Measurements from ENCODE around the gene C1QTNF6. TPM values are rescaled to one million over a fixed set of nuclear protein-coding genes. Genes with fewer than 3 reads are reported as not detected.

The C1QTNF6 gene
- total and polyA plus RNA-seq, 2 donors (not counting 3 experiments of a cell fraction or from before 2014, with no cell fraction given): 20.2 to 27.6 TPM

DNA sequence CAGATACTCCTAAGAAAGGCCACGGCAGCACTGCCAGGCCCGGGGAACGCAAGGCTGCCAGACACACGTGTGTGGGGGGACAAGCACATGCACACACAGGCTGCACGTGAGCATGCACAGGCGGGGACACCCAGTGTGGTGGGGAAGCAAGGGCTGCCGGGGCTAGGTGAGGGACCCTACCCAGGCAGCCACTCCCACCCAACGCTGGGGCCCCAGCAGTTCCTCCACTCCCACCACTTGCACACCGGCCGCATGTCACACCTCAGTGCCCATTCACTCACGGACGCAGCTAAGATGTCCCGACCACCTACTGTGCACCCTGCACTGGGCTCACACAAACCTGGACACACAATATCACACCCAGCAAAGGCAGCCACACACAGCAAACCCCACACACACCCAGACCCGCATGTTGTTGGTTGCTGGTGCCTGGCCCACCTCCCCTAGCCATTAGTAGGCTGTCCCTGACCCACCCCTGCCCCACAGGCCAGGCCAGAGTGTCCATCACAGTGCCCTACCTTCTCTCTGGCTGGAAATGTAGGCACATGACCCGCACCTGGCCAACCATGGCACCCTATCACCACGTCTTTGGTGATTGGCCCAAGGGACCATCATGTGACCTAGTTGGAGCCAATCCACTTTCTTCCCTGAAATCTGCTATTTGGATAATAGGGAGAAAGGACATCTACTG lies 15.5 kb upstream of the C1QTNF6 start:
- intact Hi-C loops (cut with micrococcal nuclease) (no loop called here), dilution Hi-C loops (cut with MboI; ENCODE audit: extremely low pct_ligation_motif_present, low sequenced_read_pairs) (no loop called here)
- Histone ChIP-seq H2AFZ (ENCODE audit: low read depth, low read length) (no peak overlapping the region), H4K20me1 (replicated peaks; ENCODE audit: control insufficient read depth, extremely low read depth, insufficient read depth, low read length) (no peaks in the 10 kb centered on the region), H3K9ac (replicated peaks; ENCODE audit: extremely low read depth, insufficient read depth, low read length) (no peak overlapping the region), H3K9me3 (replicated peaks; ENCODE audit: control insufficient read depth, insufficient read depth, low read length) (no peaks in the 10 kb centered on the region), H3K27ac (ENCODE audit: insufficient read depth, low read depth, low read length) (no peak overlapping the region), H3K27me3 (ENCODE audit: control insufficient read depth in 2 of 2, insufficient read depth in 2 of 2, low read length in 2 of 2) (no peaks in the 10 kb centered on the region), H3K4me3 (replicated peaks in 1 of 3; ENCODE audit: insufficient read depth in 1 of 3, low read depth in 1 of 3, low read length in 3 of 3) (no peak overlapping the region), H3K4me2 (ENCODE audit: insufficient read depth, low read length) (no peak overlapping the region), H3K4me1 (ENCODE audit: control insufficient read depth, extremely low read depth, insufficient read depth, low read length) (peaks cover 5% of the 10 kb centered on the region), H3K9me1 (replicated peaks; ENCODE audit: control insufficient read depth, extremely low read depth, insufficient read depth, low read length) (no peaks in the 10 kb centered on the region), H3K36me3 (ENCODE audit: control insufficient read depth in 2 of 2, extremely low read depth in 1 of 2, insufficient read depth in 2 of 2, low read length in 2 of 2) (no peaks in the 10 kb centered on the region), H3K79me2 (ENCODE audit: control insufficient read depth, insufficient read depth, low read length) (no peaks in the 10 kb centered on the region)
- POLR2A ChIA-PET: no interaction called here
- BruUV-seq (replicated peaks): no TSS peak
- FAIRE-seq (no peak), DNase-seq (ENCODE audit: low read depth, low spot score) (no peak)
- no peak for TF ChIP-seq EZH2 (IDR thresholded peaks at IDR 0.05; ENCODE audit: borderline replicate concordance, low read depth, low read length, severe bottlenecking)
- TF ChIP-seq POLR2AphosphoS5 (IDR thresholded peaks at IDR 0.05; ENCODE audit: insufficient read depth, low read depth, low read length): no peak
- TF ChIP-seq POLR2A (IDR thresholded peaks at IDR 0.05; ENCODE audit: low read depth, low read length): no peak
- no peak for TF ChIP-seq MYC (IDR thresholded peaks at IDR 0.05; ENCODE audit: low read depth, low read length)
- TF ChIP-seq GATA2 (IDR thresholded peaks at IDR 0.05; ENCODE audit: insufficient read depth, insufficient read length, low read depth, low read length): no peak
- TF ChIP-seq FOS (IDR thresholded peaks at IDR 0.05; ENCODE audit: borderline replicate concordance, insufficient read depth, low read length): no peak
- TF ChIP-seq, protein P1, sequence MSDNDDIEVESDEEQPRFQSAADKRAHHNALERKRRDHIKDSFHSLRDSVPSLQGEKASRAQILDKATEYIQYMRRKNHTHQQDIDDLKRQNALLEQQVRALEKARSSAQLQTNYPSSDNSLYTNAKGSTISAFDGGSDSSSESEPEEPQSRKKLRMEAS (IDR thresholded peaks at IDR 0.05; ENCODE audit: insufficient read depth, insufficient read length): no peak
- TF ChIP-seq, protein P2, sequence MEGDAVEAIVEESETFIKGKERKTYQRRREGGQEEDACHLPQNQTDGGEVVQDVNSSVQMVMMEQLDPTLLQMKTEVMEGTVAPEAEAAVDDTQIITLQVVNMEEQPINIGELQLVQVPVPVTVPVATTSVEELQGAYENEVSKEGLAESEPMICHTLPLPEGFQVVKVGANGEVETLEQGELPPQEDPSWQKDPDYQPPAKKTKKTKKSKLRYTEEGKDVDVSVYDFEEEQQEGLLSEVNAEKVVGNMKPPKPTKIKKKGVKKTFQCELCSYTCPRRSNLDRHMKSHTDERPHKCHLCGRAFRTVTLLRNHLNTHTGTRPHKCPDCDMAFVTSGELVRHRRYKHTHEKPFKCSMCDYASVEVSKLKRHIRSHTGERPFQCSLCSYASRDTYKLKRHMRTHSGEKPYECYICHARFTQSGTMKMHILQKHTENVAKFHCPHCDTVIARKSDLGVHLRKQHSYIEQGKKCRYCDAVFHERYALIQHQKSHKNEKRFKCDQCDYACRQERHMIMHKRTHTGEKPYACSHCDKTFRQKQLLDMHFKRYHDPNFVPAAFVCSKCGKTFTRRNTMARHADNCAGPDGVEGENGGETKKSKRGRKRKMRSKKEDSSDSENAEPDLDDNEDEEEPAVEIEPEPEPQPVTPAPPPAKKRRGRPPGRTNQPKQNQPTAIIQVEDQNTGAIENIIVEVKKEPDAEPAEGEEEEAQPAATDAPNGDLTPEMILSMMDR (IDR thresholded peaks at IDR 0.05; ENCODE audit: extremely low read depth in 1 of 2, insufficient read depth in 1 of 2, low read depth in 1 of 2, low read length in 2 of 2): no peak
- TF ChIP-seq JUN (IDR thresholded peaks at IDR 0.05; ENCODE audit: borderline replicate concordance, insufficient read depth, insufficient read length, low read depth): no peak
- CTCF ChIA-PET: interaction anchor here (0.7 kb wide), 1 partner anchor 446 kb away, joined by 4 read pairs; no protein-coding TSS in a partner anchor

Data from endothelial cell of umbilical vein (primary cell).